Measurements from ENCODE around the gene KIF1A. TPM values are rescaled to one million over a fixed set of nuclear protein-coding genes. Genes with fewer than 3 reads are reported as not detected.

KIF1A gene
- total and polyA plus RNA-seq, 2 experiments from 2014 or later = 16.1 to 16.5 TPM

DNA sequence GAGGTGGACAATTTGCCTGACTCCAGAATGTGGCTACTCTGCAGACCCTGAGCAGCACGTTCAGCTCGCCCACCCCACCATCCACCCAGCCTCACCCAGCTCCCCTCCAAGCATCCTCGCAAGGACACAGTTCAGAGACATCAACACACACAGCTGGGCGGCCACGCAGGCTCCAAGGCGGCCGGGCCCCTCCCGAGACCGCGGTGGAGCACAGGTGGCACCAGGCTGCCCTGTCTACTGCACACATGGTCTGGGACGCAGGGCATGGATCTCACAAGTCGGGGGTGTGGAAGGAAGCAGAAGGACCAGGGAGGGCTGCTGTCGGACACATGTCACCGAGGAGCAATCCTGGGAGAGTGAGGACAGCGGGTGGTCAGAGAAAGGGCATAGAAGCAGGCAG lies 92.1 kb downstream of the KIF1A start:
- Histone ChIP-seq H4K20me1 (ENCODE audit: insufficient read depth, poor library complexity, severe bottlenecking) (no peaks in the 10 kb centered on the region), H3K9me3 (ENCODE audit: low read depth) (no peaks in the 10 kb centered on the region), H3K36me3 (replicated peaks; ENCODE audit: insufficient read depth, low read depth) (no peaks in the 10 kb centered on the region), H3K4me3 (no peak overlapping the region), H3K27ac (no peak overlapping the region), H3K27me3 (no peaks in the 10 kb centered on the region), H3K4me2 (no peak overlapping the region), H3K79me2 (no peaks in the 10 kb centered on the region), H3K9me2 (replicated peaks; ENCODE audit: insufficient read depth) (no peaks in the 10 kb centered on the region), H2AFZ (no peak overlapping the region), H3K4me1 (ENCODE audit: insufficient read depth) (no peaks in the 10 kb centered on the region)
- TF ChIP-seq EZH2phosphoT487 (IDR thresholded peaks at IDR 0.05; ENCODE audit: low read depth, severe bottlenecking, unreplicated experiment) (no peak), EZH2 (IDR thresholded peaks at IDR 0.05; ENCODE audit: borderline replicate concordance) (no peak)
- TF ChIP-seq, protein P1, sequence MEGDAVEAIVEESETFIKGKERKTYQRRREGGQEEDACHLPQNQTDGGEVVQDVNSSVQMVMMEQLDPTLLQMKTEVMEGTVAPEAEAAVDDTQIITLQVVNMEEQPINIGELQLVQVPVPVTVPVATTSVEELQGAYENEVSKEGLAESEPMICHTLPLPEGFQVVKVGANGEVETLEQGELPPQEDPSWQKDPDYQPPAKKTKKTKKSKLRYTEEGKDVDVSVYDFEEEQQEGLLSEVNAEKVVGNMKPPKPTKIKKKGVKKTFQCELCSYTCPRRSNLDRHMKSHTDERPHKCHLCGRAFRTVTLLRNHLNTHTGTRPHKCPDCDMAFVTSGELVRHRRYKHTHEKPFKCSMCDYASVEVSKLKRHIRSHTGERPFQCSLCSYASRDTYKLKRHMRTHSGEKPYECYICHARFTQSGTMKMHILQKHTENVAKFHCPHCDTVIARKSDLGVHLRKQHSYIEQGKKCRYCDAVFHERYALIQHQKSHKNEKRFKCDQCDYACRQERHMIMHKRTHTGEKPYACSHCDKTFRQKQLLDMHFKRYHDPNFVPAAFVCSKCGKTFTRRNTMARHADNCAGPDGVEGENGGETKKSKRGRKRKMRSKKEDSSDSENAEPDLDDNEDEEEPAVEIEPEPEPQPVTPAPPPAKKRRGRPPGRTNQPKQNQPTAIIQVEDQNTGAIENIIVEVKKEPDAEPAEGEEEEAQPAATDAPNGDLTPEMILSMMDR (IDR thresholded peaks at IDR 0.05; ENCODE audit: poor library complexity) = no peak
- WGBS (ENCODE audit: low lambda C conversion rate, missing lambda C conversion rate) = 94% methylated on average over 13 of the region's 15 CpGs
- no peak for DNase-seq (ENCODE audit: low spot score)

DNA sequence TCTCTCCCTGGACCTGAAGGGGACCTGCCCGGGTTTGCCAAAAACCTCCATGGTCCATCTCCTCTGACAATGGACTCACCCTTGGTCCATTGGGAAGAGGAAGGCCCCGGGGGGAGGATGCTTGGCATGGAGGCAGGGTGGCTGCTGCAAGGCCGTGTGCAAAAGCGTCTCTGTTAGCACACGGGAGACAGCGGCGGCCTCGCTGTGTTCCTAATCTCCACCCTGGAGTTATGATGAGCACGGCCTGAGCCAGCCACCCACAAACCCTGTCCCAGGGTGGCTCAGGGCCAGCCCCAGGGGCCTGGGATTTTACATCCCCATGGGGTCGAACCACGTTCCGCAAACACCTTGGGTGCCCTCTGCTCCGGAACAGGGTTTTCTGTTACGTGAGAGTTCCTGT lies 92.6 kb downstream of the KIF1A start:
- DNase-seq (ENCODE audit: low spot score) = no peak
- Histone ChIP-seq H2AFZ (no peak overlapping the region), H3K4me3 (no peak overlapping the region), H3K36me3 (replicated peaks; ENCODE audit: insufficient read depth, low read depth) (no peaks in the 10 kb centered on the region), H3K4me1 (ENCODE audit: insufficient read depth) (no peaks in the 10 kb centered on the region), H3K27ac (no peak overlapping the region), H3K79me2 (no peaks in the 10 kb centered on the region), H3K9me2 (replicated peaks; ENCODE audit: insufficient read depth) (no peaks in the 10 kb centered on the region), H3K27me3 (no peaks in the 10 kb centered on the region), H3K4me2 (no peak overlapping the region), H3K9me3 (ENCODE audit: low read depth) (no peaks in the 10 kb centered on the region), H4K20me1 (ENCODE audit: insufficient read depth, poor library complexity, severe bottlenecking) (no peaks in the 10 kb centered on the region)
- TF ChIP-seq, protein P1 (IDR thresholded peaks at IDR 0.05; ENCODE audit: poor library complexity) = no peak
- TF ChIP-seq EZH2 (IDR thresholded peaks at IDR 0.05; ENCODE audit: borderline replicate concordance) (no peak), EZH2phosphoT487 (IDR thresholded peaks at IDR 0.05; ENCODE audit: low read depth, severe bottlenecking, unreplicated experiment) (no peak)
- WGBS (ENCODE audit: low lambda C conversion rate, missing lambda C conversion rate) = 91% methylated on average over 14 of the region's 14 CpGs

DNA sequence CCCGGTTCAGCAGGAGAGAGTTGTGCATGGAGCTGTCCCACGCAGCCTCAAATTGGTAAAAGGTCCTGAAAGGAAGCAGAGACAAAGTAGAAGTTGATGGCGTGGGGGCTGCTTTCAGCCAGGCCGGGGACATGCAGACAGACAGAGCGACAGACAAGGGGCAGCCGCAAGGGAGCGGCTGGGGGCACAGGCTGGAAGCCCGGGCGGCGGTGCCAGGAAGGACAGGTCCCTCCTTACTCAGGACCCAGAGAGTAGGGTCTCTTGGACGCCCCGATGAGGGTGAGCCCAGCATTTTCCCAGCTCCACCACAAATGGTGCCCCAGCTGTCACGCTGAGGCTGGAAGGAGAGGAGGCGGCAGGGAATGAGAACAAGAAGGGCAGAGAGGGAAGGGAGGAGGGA lies 93.1 kb downstream of the KIF1A start:
- 94% methylated on average over 14 of the region's 14 CpGs for WGBS (ENCODE audit: low lambda C conversion rate, missing lambda C conversion rate)
- no peak for DNase-seq (ENCODE audit: low spot score)
- no peak overlapping the region for H2AFZ ChIP-seq
- H3K4me2 ChIP-seq = no peak overlapping the region
- no peaks in the 10 kb centered on the region for H3K9me2 ChIP-seq (replicated peaks; ENCODE audit: insufficient read depth)
- H3K27ac ChIP-seq = no peak overlapping the region
- TF ChIP-seq, protein P1 (IDR thresholded peaks at IDR 0.05; ENCODE audit: poor library complexity) = no peak
- TF ChIP-seq EZH2phosphoT487 (IDR thresholded peaks at IDR 0.05; ENCODE audit: low read depth, severe bottlenecking, unreplicated experiment) (no peak), EZH2 (IDR thresholded peaks at IDR 0.05; ENCODE audit: borderline replicate concordance) (no peak)
- H3K27me3 ChIP-seq = no peaks in the 10 kb centered on the region
- no peaks in the 10 kb centered on the region for H3K9me3 ChIP-seq (ENCODE audit: low read depth)
- H3K36me3 ChIP-seq (replicated peaks; ENCODE audit: insufficient read depth, low read depth) = no peaks in the 10 kb centered on the region
- no peak overlapping the region for H3K4me3 ChIP-seq
- H3K79me2 ChIP-seq = no peaks in the 10 kb centered on the region
- no peaks in the 10 kb centered on the region for H3K4me1 ChIP-seq (ENCODE audit: insufficient read depth)
- no peaks in the 10 kb centered on the region for H4K20me1 ChIP-seq (ENCODE audit: insufficient read depth, poor library complexity, severe bottlenecking)

DNA sequence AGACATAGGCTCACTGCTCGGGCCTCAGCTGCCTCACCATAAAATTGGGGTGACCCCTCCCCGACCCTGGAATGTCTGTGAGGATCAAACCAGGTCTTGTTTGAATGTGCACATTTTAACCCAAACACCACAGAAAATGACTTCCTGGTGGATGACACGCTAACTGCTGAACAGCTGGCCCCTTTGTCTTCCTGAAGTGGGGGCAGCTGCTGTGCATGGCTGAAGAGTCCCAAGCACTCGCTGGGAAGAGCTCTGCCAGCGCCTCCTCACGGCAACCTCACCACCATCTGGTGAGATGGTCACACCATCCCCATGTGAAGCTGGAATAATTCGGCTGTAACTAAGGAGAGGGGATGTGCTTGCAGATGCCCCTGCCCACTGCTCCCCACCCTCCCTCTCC lies 94.3 kb downstream of the KIF1A start:
- no peaks in the 10 kb centered on the region for H3K9me2 ChIP-seq (replicated peaks; ENCODE audit: insufficient read depth)
- no peaks in the 10 kb centered on the region for H4K20me1 ChIP-seq (ENCODE audit: insufficient read depth, poor library complexity, severe bottlenecking)
- no peak overlapping the region for H2AFZ ChIP-seq
- H3K27ac ChIP-seq = no peak overlapping the region
- H3K4me3 ChIP-seq = no peak overlapping the region
- no peaks in the 10 kb centered on the region for H3K4me1 ChIP-seq (ENCODE audit: insufficient read depth)
- WGBS (ENCODE audit: low lambda C conversion rate, missing lambda C conversion rate) = 91% methylated on average over 7 of the region's 7 CpGs
- DNase-seq (ENCODE audit: low spot score) = no peak
- H3K36me3 ChIP-seq (replicated peaks; ENCODE audit: insufficient read depth, low read depth) = no peaks in the 10 kb centered on the region
- H3K27me3 ChIP-seq = no peaks in the 10 kb centered on the region
- no peaks in the 10 kb centered on the region for H3K79me2 ChIP-seq
- H3K9me3 ChIP-seq (ENCODE audit: low read depth) = no peaks in the 10 kb centered on the region
- no peak overlapping the region for H3K4me2 ChIP-seq
- TF ChIP-seq, protein P1 (IDR thresholded peaks at IDR 0.05; ENCODE audit: poor library complexity) = no peak
- TF ChIP-seq EZH2 (IDR thresholded peaks at IDR 0.05; ENCODE audit: borderline replicate concordance) (no peak), EZH2phosphoT487 (IDR thresholded peaks at IDR 0.05; ENCODE audit: low read depth, severe bottlenecking, unreplicated experiment) (no peak)

Measured in hepatocyte (in vitro differentiated cells).